SK-N-SH (cell line): ENCODE data around the gene ZNF555. TPM values are rescaled to one million over a fixed set of nuclear protein-coding genes. Genes with fewer than 3 reads are reported as not detected.

Source experiments
- CTCF ChIA-PET: fragments of 300-600, 350-600 bp; formaldehyde crosslinking; extraction: SDS; loops from one replicate; lab custom pipeline; 2021; lab: Yijun Ruan, JAX
- POLR2A ChIA-PET: fragments of 350-600 bp; sonication (Branson Sonifier 250); formaldehyde crosslinking; extraction: SDS; loops from one replicate; lab custom pipeline; 2020; ENCODE audit warnings: antibody characterized with exemption, inconsistent platforms; lab: Yijun Ruan, JAX
- DNase-seq: peaks from one replicate; pipeline ENCODE4 v3.0.0; 2012
- H2AFZ ChIP-seq: fragments of 200-600 bp; sonication (generic); 2 replicates; pipeline ENCODE4 v1.8.1; 2016; ENCODE audit warnings: antibody characterized with exemption, mild to moderate bottlenecking, low read depth
- H3F3A ChIP-seq: fragments of 200-600 bp; sonication (generic); replicated peaks from 2 replicates; pipeline ENCODE3; 2016; ENCODE audit warnings: antibody characterized with exemption, mild to moderate bottlenecking; ENCODE audit not compliant: insufficient read depth
- H3K27ac ChIP-seq, 2 experiments: fragments of 200-500 bp in 1 of 2; fragments of 200-600 bp in 1 of 2; sonication (Bioruptor generic) in 1 of 2; sonication (generic), shearing (Covaris generic) in 1 of 2; 2 replicates each; pipeline versions ENCODE4 v1.5.1 to v1.6.1; 2014 to 2016; ENCODE audit warnings: low read depth in 2 of 2, inconsistent platforms in 1 of 2, low read length in 1 of 2, mild to moderate bottlenecking in 1 of 2, mixed read lengths in 1 of 2
- H3K27me3 ChIP-seq: fragments of 200-600 bp; sonication (generic), shearing (Covaris generic); 2 replicates; pipeline ENCODE4 v1.6.1; 2016; ENCODE audit warnings: mixed run types; ENCODE audit not compliant: insufficient read depth
- H3K36me3 ChIP-seq, 2 experiments: fragments of 200-500 bp in 1 of 2; fragments of 200-600 bp in 1 of 2; sonication (Bioruptor generic) in 1 of 2; sonication (generic) in 1 of 2; replicated peaks in 1 of 2; 2 replicates each; pipeline versions ENCODE3 to v1.5.1; 2014 to 2016; ENCODE audit warnings: low read length in 1 of 2, mild to moderate bottlenecking in 1 of 2; ENCODE audit not compliant: insufficient read depth in 2 of 2, control insufficient read depth in 1 of 2
- H3K4me1 ChIP-seq, 2 experiments: fragments of 200-500 bp in 1 of 2; fragments of 200-600 bp in 1 of 2; sonication (Bioruptor generic) in 1 of 2; sonication (generic), shearing (Covaris generic) in 1 of 2; 2 replicates each; pipeline versions ENCODE4 v1.5.1 to v1.6.1; 2014 to 2016; ENCODE audit warnings: low read depth in 1 of 2, low read length in 1 of 2, mixed run types in 1 of 2; ENCODE audit not compliant: insufficient read depth in 2 of 2, control insufficient read depth in 1 of 2
- H3K4me2 ChIP-seq: fragments of 200-600 bp; sonication (generic), shearing (Covaris generic); 2 replicates; pipeline ENCODE4 v1.6.1; 2017; ENCODE audit warnings: mixed run types
- H3K4me3 ChIP-seq, 2 experiments: fragments of 200-500 bp in 1 of 2; fragments of 200-600 bp in 1 of 2; sonication (Bioruptor generic) in 1 of 2; sonication (generic), shearing (Covaris generic) in 1 of 2; 2 replicates each; pipeline versions ENCODE4 v1.5.1 to v1.8.1; 2014 to 2016; ENCODE audit warnings: low read depth in 2 of 2, inconsistent platforms in 1 of 2, low read length in 1 of 2, mild to moderate bottlenecking in 1 of 2, mixed read lengths in 1 of 2, moderate library complexity in 1 of 2
- H3K79me2 ChIP-seq: fragments of 200-600 bp; sonication (generic); 2 replicates; pipeline ENCODE4 v1.8.1; 2017; ENCODE audit warnings: mild to moderate bottlenecking; ENCODE audit not compliant: insufficient read depth
- H3K9ac ChIP-seq: fragments of 200-600 bp; sonication (generic); 2 replicates; pipeline ENCODE4 v1.6.1; 2017; ENCODE audit warnings: mixed run types
- H3K9me2 ChIP-seq: fragments of 200-600 bp; sonication (generic); 2 replicates; pipeline ENCODE4 v1.6.1; 2017; ENCODE audit warnings: mixed run types
- H3K9me3 ChIP-seq: fragments of 200-600 bp; sonication (generic); 2 replicates; pipeline ENCODE4 v1.6.1; 2017; ENCODE audit warnings: mixed run types, mild to moderate bottlenecking, moderate library complexity
- H4K20me1 ChIP-seq: fragments of 200-600 bp; sonication (generic); 2 replicates; pipeline ENCODE4 v1.6.1; 2017; ENCODE audit warnings: mild to moderate bottlenecking, mixed run types; ENCODE audit not compliant: insufficient read depth
- ELF1 ChIP-seq: IDR thresholded peaks from 2 replicates; pipeline ENCODE4 v1.4.0; 2012
- EP300 ChIP-seq, 2 experiments: IDR thresholded peaks; 2 replicates each; pipeline versions ENCODE4 v1.4.0 to v1.6.1; 2012; ENCODE audit warnings: borderline replicate concordance in 1 of 2, low read depth in 1 of 2, low read length in 1 of 2
- MEF2A ChIP-seq: IDR thresholded peaks from 2 replicates; pipeline ENCODE4 v1.4.0; 2012; ENCODE audit warnings: low read depth, borderline replicate concordance
- MXI1 ChIP-seq: IDR thresholded peaks from 2 replicates; pipeline ENCODE4 v1.6.1; 2012; ENCODE audit warnings: mild to moderate bottlenecking, low read depth, low read length, improper control_type of control experiment
- RAD21 ChIP-seq: IDR thresholded peaks from 2 replicates; pipeline ENCODE4 v1.6.1; 2012; ENCODE audit warnings: mild to moderate bottlenecking, low read length
- RFX5 ChIP-seq: IDR thresholded peaks from 2 replicates; pipeline ENCODE4 v1.6.1; 2012; ENCODE audit warnings: mild to moderate bottlenecking, improper control_type of control experiment, low read length
- RXRA ChIP-seq: IDR thresholded peaks from 2 replicates; pipeline ENCODE4 v1.4.0; 2012; ENCODE audit warnings: low read depth, mild to moderate bottlenecking, borderline replicate concordance
- USF2 ChIP-seq: fragments of 150-350 bp; IDR thresholded peaks from 2 replicates; pipeline ENCODE4 v1.6.1; 2017; ENCODE audit warnings: antibody characterized with exemption, low read length, low read depth, borderline replicate concordance
- YY1 ChIP-seq: IDR thresholded peaks from 2 replicates; pipeline ENCODE4 v1.4.0; 2012; ENCODE audit warnings: low read depth, mild to moderate bottlenecking
- ZBTB33 ChIP-seq: IDR thresholded peaks from 2 replicates; pipeline ENCODE4 v1.4.0; 2012; ENCODE audit warnings: low read depth, borderline replicate concordance
- WGBS: methylation state at CpG from one replicate; pipeline ENCODE4 v1.1.6; 2017; ENCODE audit warnings: low lambda C conversion rate; 5-methylcytosine and 5-hydroxymethylcytosine counted together
- polyA plus RNA-seq, 3 experiments: library from polyadenylated mRNA; depleted of rRNA; stranded (reverse); fragments of >200 nt; gene quantifications; 2 replicates each; pipeline ENCODE4 v1.2.3, GENCODE V29; 2012
- TF ChIP-seq, protein P1 (sequence below): IDR thresholded peaks from 2 replicates; pipeline ENCODE4 v1.4.0; 2012; ENCODE audit warnings: low read depth

The ZNF555 gene
- polyA plus RNA-seq, 1 of the 3 experiments (the other 2 are of a cell fraction) = 1.4 TPM

DNA sequence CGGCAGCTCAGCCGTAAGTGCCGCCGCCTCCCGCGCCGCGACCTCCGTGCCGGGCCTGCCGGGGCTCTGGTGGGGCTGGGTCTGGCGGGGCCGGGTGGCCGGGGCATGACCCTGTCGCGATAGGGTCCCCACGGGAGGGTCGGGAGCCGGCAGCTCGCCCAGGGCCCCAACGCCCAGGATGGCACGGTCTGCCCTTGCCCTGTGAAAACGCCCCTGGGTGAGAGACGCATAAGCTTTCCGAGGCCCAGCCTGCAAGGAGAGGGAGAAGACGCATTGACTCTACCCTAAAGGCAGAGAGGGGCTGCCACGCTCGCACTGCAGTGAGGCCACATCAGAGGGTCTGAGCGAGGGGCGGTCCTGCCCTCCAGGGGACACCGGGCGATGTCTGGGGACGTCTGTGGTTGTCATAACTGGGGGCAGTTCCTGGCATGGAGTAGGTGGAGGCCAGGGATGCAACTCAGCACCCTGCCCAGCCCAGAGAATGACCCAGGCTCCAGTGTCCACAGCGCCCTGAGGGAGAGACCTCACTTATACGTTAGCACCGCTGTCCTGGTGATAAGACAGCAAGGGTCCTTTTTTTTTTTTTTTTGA, 21.1 kb upstream of the ZNF555 start:
- Histone ChIP-seq H3K27ac (peak overlapping the region in 1 of 2 experiments; percentile 17; a peak in 1 of 4 replicates), H3K4me2 (peak overlapping the region; percentile 94), H2AFZ (0 out of 2 replicates have a peak overlapping the region, but pooled peaks have one; percentile 91), H4K20me1 (no peaks in the 10 kb centered on the region), H3K79me2 (no peaks in the 10 kb centered on the region), H3K9me2 (no peaks in the 10 kb centered on the region), H3K27me3 (no peaks in the 10 kb centered on the region), H3K4me3 (peak overlapping the region; percentile 72 to 79), H3K9me3 (no peaks in the 10 kb centered on the region), H3K9ac (peak overlapping the region; percentile 66), H3F3A (no peaks in the 10 kb centered on the region), H3K36me3 (no peaks in the 10 kb centered on the region), H3K4me1 (peaks cover 0 to 3% of the 10 kb centered on the region in 2 experiments; a peak in 1 of 4 replicates)
- WGBS = 2% methylated on average over 17 of the region's 36 CpGs
- no peak for TF ChIP-seq USF2
- TF ChIP-seq ZBTB33 = no peak
- ChIA-PET POLR2A (interaction anchor here (0.9 kb wide), 1 partner anchor 131 kb away, joined by 3 read pairs; no protein-coding TSS in a partner anchor), CTCF (interaction anchor here (0.8 to 2.6 kb wide), 15 partner anchors 10 to 325 kb away, joined by 3 to 13 read pairs (median 4); partner anchors contain the start of genes SLC39A3, THOP1, ZNF555 and ZNF57)
- DNase-seq = peak; percentile 70

DNA sequence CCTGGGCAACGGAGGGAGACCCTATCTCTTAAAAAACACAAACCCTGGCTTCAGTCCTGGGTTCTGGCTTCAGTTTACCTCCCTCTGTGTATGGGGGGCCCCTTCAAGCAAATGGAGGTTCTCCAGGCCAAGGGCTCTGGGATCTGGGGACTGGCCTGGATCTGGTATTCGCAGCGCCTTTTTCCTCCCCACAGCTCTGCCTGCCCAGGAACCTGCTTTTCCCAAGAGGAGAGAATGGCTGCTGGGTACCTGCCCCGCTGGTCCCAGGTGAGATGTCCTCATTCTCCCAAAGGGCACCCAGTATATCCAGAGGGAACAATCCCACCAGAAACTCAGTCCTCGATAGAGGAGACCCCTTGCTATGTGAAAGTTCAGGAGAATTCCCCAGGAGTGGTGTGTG, 18.4 kb upstream of the ZNF555 start:
- Histone ChIP-seq H3K27ac (no peak overlapping the region), H4K20me1 (no peaks in the 10 kb centered on the region), H3K9me3 (no peaks in the 10 kb centered on the region), H3K9ac (no peak overlapping the region), H3K36me3 (peaks cover 5 to 6% of the 10 kb centered on the region in 2 experiments), H2AFZ (no peak overlapping the region), H3K4me1 (peaks cover 0 to 3% of the 10 kb centered on the region in 2 experiments; a peak in 1 of 4 replicates), H3K9me2 (no peaks in the 10 kb centered on the region), H3F3A (no peaks in the 10 kb centered on the region), H3K4me3 (no peak overlapping the region), H3K27me3 (no peaks in the 10 kb centered on the region), H3K4me2 (no peak overlapping the region), H3K79me2 (no peaks in the 10 kb centered on the region)
- WGBS = 85% methylated on average over 4 of the region's 5 CpGs
- no peak for DNase-seq
- no peak for TF ChIP-seq YY1
- TF ChIP-seq ELF1 = no peak
- TF ChIP-seq USF2 = no peak
- TF ChIP-seq RAD21 = no peak
- TF ChIP-seq RXRA = no peak
- no peak for TF ChIP-seq RFX5
- TF ChIP-seq, protein P1, sequence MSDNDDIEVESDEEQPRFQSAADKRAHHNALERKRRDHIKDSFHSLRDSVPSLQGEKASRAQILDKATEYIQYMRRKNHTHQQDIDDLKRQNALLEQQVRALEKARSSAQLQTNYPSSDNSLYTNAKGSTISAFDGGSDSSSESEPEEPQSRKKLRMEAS = no peak
- TF ChIP-seq MXI1 = no peak
- no peak for TF ChIP-seq ZBTB33
- TF ChIP-seq EP300 (IDR thresholded peaks at IDR 0.05; ENCODE audit: borderline replicate concordance in 1 of 2, low read depth in 1 of 2, low read length in 1 of 2) = no peak
- no peak for TF ChIP-seq MEF2A
- POLR2A ChIA-PET = no interaction called here
- CTCF ChIA-PET = interaction anchor here (0.9 to 1.9 kb wide), 3 partner anchors 18 to 186 kb away, joined by 3 to 8 read pairs (median 3); partner anchors contain the start of gene ZNF555
